Fibroblast of skin of right quadriceps (primary cell): ENCODE data around the gene ADD3.

Experiments used
- DNase-seq: peaks from one replicate; pipeline ENCODE4 v3.0.0-alpha.2; 2013

Gene ADD3

GRCh38 chr10:110074298-110074697 is 66.5 kb downstream of the ADD3 start:
- DNase-seq = no peak

- peak; percentile 95 for DNase-seq
Measured at GRCh38 chr10:110074758-110075671, 67.2 kb downstream of the ADD3 start.

GRCh38 chr10:110075686-110076085 is 67.9 kb downstream of the ADD3 start:
- no peak for DNase-seq

- peak; percentile 86 for DNase-seq
Measured at GRCh38 chr10:110076559-110077318, 69.0 kb downstream of the ADD3 start.

GRCh38 chr10:110077436-110078130 is 69.8 kb downstream of the ADD3 start:
- no peak for DNase-seq

GRCh38 chr10:110078317-110078716 is 70.5 kb downstream of the ADD3 start:
- no peak for DNase-seq

GRCh38 chr10:110081911-110082310 is 74.1 kb downstream of the ADD3 start:
- no peak for DNase-seq

- DNase-seq = peak; percentile 29
Measured at GRCh38 chr10:110083884-110084283, 76.1 kb downstream of the ADD3 start.

GRCh38 chr10:110087682-110088081 is 79.9 kb downstream of the ADD3 start:
- DNase-seq = no peak

GRCh38 chr10:110088367-110089104 is 80.8 kb downstream of the ADD3 start:
- DNase-seq = no peak

- DNase-seq = no peak
Measured at GRCh38 chr10:110091830-110092229, 84.0 kb downstream of the ADD3 start.

GRCh38 chr10:110093722-110094121 is 85.9 kb downstream of the ADD3 start:
- no peak for DNase-seq

- no peak for DNase-seq
Measured at GRCh38 chr10:110094786-110095185, 87.0 kb downstream of the ADD3 start.

GRCh38 chr10:110101464-110102144 is 93.8 kb downstream of the ADD3 start:
- no peak for DNase-seq

GRCh38 chr10:110103921-110104461 is 96.2 kb downstream of the ADD3 start:
- no peak for DNase-seq

GRCh38 chr10:110105873-110106272 is 98.1 kb downstream of the ADD3 start:
- no peak for DNase-seq

- no peak for DNase-seq
Measured at GRCh38 chr10:110107430-110107829, 99.6 kb downstream of the ADD3 start.

GRCh38 chr10:110107887-110108286 is 100.1 kb downstream of the ADD3 start:
- no peak for DNase-seq

- DNase-seq = no peak
Measured at GRCh38 chr10:110109511-110109910, 101.7 kb downstream of the ADD3 start.

GRCh38 chr10:110110338-110110737 is 102.6 kb downstream of the ADD3 start:
- DNase-seq = no peak

GRCh38 chr10:110113670-110114337 is 106.0 kb downstream of the ADD3 start:
- DNase-seq = no peak
